Mammary epithelial cell (primary cell): ENCODE measurements around the gene FLII.
"Not testable (repeated sequence)": the region's sequence is repeated elsewhere in the genome, so short reads cannot be mapped to it uniquely, and the experiment has no call there.

Source experiments
- CTCF ChIP-seq, 2 donors: IDR thresholded peaks in 1 of 2; conservative IDR thresholded peaks in 1 of 2; 2 replicates each; pipeline ENCODE4 v1.5.1; 2011 to 2012; ENCODE audit warnings: inconsistent platforms in 2 of 2, low read length in 2 of 2, mild to moderate bottlenecking in 2 of 2, control low read depth in 1 of 2, low read depth in 1 of 2; ENCODE audit not compliant: insufficient read depth in 1 of 2; ENCODE audit errors: extremely low read depth in 1 of 2
- EZH2 ChIP-seq: IDR thresholded peaks from 2 replicates; pipeline ENCODE4 v1.6.1; 2012; ENCODE audit warnings: low read length, inconsistent platforms, borderline replicate concordance

DNA sequence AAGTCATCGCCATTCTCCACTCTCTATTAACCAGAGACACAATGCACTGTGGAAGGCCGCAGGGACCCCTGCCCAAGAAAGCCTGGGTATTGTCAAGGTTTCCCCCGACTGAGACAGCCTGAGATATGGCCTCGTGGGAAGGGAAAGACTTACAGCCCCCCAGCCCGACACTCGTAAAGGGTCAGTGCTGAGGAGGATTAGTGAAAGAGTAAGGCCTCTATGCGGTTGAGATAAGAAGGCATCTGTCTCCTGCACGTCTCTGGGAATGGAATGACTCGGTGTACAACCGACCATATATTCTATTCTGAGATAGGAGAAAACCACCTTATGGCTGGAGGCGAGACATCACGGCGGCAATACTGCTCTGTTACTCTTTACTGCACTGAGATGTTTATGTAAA is 44.7 kb upstream of the FLII start:
- not testable (repeated sequence) for TF ChIP-seq CTCF (conservative IDR thresholded peaks at IDR 0.05 in 1 of 2, IDR thresholded peaks at IDR 0.05 in 1 of 2; ENCODE audit: extremely low read depth in 1 of 2, insufficient read depth in 1 of 2, low read depth in 1 of 2, low read length in 2 of 2); EZH2
